HFFc6 (cell line): ENCODE data around the gene SORCS2. TPM values are rescaled to one million over a fixed set of nuclear protein-coding genes. Genes with fewer than 3 reads are reported as not detected.

ENCODE experiments used
- DNase-seq: peaks from one replicate; pipeline ENCODE4 v3.0.0-alpha.2; 2018
- H3K27ac Mint-ChIP-seq: 2 replicates; pipeline ENCODE4 v1.8.0; 2020; ENCODE audit warnings: mild to moderate bottlenecking, mixed read lengths
- H3K27me3 Mint-ChIP-seq: 2 replicates; pipeline ENCODE4 v1.8.0; 2021; ENCODE audit warnings: mild to moderate bottlenecking, moderate library complexity, mixed read lengths; ENCODE audit not compliant: insufficient read depth
- H3K36me3 Mint-ChIP-seq: 2 replicates; pipeline ENCODE4 v1.8.0; 2021; ENCODE audit warnings: low read depth, mixed read lengths
- H3K4me1 Mint-ChIP-seq: 2 replicates; pipeline ENCODE4 v1.8.0; 2020; ENCODE audit warnings: low read depth, mixed read lengths
- H3K4me3 Mint-ChIP-seq: 2 replicates; pipeline ENCODE4 v1.8.0; 2020; ENCODE audit warnings: mild to moderate bottlenecking, moderate library complexity, mixed read lengths
- H3K9me3 Mint-ChIP-seq: 2 replicates; pipeline ENCODE4 v1.8.0; 2020; ENCODE audit warnings: mild to moderate bottlenecking, mixed read lengths
- total RNA-seq, 6 experiments: library from RNA; stranded (reverse); fragmentation: NEBNext Ultra II Directional; extraction: Animal tissue kit (Norgen Biotek cat#: 25700); gene quantifications; 2 replicates in 1 of 6; 3 replicates in 5 of 6; pipeline ENCODE4 v1.2.3, GENCODE V29; 2021
- TF ChIP-seq, protein P1 (sequence below): fragments of 200-600 bp; sonication (generic); IDR thresholded peaks from 2 replicates; pipeline ENCODE4 v1.5.0; 2021; ENCODE audit warnings: antibody characterized with exemption, mild to moderate bottlenecking

Gene SORCS2
- total RNA-seq, 6 experiments from 2014 or later = 0.05 to 0.15 (median 0.12) TPM; not detected in 3

DNA sequence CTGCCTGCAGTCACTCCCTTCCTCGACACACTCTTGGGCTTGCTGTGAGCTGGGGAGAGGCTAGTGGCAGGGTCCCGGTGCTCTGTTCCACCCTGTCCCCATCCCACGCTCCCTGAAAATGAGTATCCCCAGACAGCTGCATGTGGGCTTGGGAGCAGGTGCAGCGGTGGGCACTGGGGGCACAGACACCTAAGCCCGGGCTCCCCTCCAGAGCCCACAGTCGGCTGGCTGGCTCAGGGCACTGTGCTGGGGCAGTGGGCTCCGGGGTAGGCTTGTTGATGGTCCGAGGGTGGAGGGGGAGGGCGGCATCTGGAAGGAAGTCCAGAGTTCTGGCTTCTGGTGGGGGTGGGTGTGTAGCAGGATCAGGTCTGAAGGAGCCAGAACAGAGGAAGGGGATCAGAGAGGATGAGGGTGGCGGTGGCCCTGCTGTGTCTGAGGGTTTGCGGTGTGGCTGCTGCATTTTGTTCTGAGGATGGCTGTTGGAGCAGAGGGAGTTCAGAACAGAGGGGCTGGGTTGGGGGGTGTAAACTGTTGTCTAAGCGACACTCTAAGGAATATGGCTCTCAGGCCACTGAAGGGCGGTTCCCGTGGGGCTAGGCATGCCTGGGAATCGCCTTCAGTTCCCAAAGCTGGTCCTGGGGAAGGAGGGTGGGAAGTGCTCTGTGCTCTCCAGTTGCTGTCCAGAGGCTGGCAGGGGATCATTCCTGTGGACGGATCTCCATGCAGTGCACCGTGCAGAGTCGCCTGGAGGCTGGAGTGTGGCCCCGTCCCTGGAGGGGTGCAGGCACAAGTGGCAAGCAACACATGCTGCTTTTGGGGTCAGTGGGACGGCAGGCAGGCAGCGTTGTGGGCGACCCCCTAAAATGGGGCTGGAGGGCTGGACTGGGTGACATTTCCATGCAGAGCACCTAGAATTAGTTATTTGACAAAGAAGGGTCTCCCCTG is 114.0 kb downstream of the SORCS2 start:
- H3K4me1 Mint-ChIP-seq = no peaks in the 10 kb centered on the region
- TF ChIP-seq, protein P1, sequence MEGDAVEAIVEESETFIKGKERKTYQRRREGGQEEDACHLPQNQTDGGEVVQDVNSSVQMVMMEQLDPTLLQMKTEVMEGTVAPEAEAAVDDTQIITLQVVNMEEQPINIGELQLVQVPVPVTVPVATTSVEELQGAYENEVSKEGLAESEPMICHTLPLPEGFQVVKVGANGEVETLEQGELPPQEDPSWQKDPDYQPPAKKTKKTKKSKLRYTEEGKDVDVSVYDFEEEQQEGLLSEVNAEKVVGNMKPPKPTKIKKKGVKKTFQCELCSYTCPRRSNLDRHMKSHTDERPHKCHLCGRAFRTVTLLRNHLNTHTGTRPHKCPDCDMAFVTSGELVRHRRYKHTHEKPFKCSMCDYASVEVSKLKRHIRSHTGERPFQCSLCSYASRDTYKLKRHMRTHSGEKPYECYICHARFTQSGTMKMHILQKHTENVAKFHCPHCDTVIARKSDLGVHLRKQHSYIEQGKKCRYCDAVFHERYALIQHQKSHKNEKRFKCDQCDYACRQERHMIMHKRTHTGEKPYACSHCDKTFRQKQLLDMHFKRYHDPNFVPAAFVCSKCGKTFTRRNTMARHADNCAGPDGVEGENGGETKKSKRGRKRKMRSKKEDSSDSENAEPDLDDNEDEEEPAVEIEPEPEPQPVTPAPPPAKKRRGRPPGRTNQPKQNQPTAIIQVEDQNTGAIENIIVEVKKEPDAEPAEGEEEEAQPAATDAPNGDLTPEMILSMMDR = no peak
- H3K4me3 Mint-ChIP-seq = no peak overlapping the region
- no peak overlapping the region for H3K27ac Mint-ChIP-seq
- H3K36me3 Mint-ChIP-seq = no peaks in the 10 kb centered on the region
- H3K9me3 Mint-ChIP-seq = no peaks in the 10 kb centered on the region
- DNase-seq = no peak
- peaks cover 67% of the 10 kb centered on the region for H3K27me3 Mint-ChIP-seq

DNA sequence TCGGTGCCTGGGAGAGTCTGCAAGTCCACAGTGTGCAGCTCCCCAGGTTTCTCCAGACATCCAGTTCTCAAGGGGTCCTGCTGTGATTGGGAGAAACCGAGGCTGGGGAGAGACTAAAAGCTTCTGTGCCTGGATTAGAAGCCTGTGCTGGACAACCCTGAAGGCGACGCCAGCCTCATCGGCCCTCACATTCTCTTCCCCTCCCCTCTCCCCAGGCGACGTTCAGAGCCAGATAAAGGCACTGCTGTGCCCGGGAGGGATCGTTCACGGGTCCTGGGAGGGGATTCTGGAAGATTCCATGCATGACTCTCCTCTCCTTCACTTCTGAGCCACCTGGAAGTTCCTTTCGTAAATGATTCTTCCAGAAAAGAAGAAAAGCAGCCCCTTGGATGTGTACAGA is 114.6 kb downstream of the SORCS2 start:
- DNase-seq = no peak
- Mint-ChIP-seq H3K36me3 (no peaks in the 10 kb centered on the region), H3K27me3 (peaks cover 66% of the 10 kb centered on the region), H3K4me1 (no peaks in the 10 kb centered on the region), H3K4me3 (no peak overlapping the region), H3K27ac (no peak overlapping the region), H3K9me3 (no peaks in the 10 kb centered on the region)
- TF ChIP-seq, protein P1 = no peak

DNA sequence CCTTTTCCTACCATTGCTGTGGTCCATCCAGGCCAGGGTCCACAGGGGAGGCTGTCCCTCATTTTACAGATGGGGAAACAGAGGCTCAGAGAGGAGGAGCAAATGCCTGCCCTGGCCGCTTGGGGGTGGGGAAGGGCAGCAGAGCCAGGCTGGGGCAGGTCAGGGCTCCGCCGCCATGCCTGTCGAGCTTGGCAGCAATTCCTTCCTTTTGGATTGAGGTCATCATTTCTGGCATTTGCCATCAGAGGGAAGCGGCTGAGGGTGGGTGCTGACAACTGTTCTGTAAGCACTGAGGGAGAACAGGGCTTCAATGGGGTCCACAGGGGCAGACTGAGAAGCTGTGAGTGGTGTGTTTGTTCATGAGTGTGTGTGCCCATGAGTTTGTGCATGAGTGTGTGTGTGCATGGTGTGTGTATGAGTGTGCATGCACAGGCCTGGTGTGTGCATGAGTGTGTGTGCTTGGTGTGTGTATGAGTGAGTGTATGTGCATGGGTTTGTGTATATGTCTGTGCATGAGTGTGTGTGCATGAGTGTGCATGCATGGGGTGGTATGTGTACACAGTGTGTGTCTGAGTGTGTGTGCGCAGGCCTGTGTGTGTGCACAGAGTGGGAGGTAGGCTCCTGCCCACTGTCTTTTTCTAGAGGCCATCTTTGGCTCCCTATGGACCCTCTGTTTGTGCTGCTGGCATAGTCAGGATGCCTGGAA is 115.2 kb downstream of the SORCS2 start:
- no peak overlapping the region for H3K4me3 Mint-ChIP-seq
- no peak for DNase-seq
- H3K9me3 Mint-ChIP-seq = no peaks in the 10 kb centered on the region
- peaks cover 66% of the 10 kb centered on the region for H3K27me3 Mint-ChIP-seq
- no peak overlapping the region for H3K27ac Mint-ChIP-seq
- TF ChIP-seq, protein P1 = no peak
- no peaks in the 10 kb centered on the region for H3K4me1 Mint-ChIP-seq
- H3K36me3 Mint-ChIP-seq = no peaks in the 10 kb centered on the region

DNA sequence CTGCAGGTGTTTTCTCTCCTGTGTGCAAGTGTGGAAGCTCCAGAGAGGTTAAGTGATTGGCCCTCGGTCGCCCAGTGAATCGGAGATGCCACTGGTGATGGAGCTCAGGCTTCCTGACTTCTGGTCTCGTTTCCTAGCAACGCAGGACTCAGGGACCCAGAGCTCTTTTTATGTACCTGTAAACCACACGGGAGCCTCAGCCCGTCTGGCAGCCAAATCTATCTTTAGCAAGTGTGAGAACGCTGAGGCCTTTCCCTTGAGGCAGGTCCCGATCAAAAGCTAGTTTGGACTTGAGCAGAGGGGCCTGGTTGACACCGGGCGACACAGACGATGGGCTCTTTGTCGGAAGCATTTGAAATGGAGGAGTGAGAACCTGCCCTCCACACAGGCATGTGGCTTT is 116.8 kb downstream of the SORCS2 start:
- Mint-ChIP-seq H3K4me3 (no peak overlapping the region), H3K36me3 (no peaks in the 10 kb centered on the region), H3K27me3 (peaks cover 58% of the 10 kb centered on the region), H3K27ac (no peak overlapping the region), H3K4me1 (no peaks in the 10 kb centered on the region), H3K9me3 (no peaks in the 10 kb centered on the region)
- TF ChIP-seq, protein P1 = no peak
- no peak for DNase-seq

DNA sequence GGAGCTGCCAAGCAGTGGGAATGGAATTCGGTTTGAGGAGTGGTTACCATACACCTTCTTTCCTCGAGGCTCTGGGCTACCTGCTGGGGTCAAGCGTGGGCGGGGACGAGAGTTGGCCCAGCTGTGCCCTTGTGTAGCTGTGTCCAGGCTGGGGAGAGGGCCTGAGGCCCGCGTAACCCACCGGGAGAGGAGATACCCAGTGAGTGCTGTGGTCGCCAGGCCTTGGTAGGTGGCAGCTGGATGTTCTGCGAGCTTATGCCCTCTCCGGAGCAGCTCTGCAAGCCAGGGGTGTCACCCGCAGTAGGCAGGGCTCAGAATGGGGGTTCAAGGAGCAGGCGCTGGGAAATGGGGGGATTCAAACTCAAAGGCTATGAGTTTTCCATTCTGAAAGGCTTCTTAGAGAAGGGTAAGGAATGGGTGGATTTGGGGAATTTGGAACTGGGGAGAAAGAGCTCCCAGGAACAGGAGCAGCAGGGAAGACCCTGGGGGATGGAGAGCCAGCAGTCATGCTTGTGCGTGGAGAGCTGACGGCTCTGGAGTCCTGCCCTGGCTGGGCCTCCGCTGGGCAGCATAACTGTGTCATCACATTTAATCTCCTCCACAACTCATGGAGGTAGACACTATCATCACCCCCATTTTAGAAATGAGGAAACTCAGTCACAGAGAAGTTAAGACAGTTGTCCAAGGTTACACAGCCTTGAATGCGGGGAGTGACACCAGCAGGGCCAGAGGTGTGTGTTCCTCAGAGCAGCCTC is 117.5 kb downstream of the SORCS2 start:
- no peak for DNase-seq
- peaks cover 54% of the 10 kb centered on the region for H3K27me3 Mint-ChIP-seq
- H3K4me3 Mint-ChIP-seq = no peak overlapping the region
- H3K4me1 Mint-ChIP-seq = no peaks in the 10 kb centered on the region
- H3K9me3 Mint-ChIP-seq = no peaks in the 10 kb centered on the region
- H3K27ac Mint-ChIP-seq = no peak overlapping the region
- TF ChIP-seq, protein P1 = no peak
- no peaks in the 10 kb centered on the region for H3K36me3 Mint-ChIP-seq
